Activated CD4-positive, CD25-positive, alpha-beta regulatory T cell treated with anti-CD3 and anti-CD28 coated beads, Interleukin-2, amount 50 U/mL, for 16 hours (primary cell): ENCODE data around the gene MYO10.
A peak's percentile ranks its signal among the peaks of the same experiment; 100 is the strongest.

Experiments
- DNase-seq: peaks from one replicate; pipeline ENCODE4 v3.0.0-alpha.2; 2020; ENCODE audit warnings: low read depth, low spot score

Gene MYO10

DNA sequence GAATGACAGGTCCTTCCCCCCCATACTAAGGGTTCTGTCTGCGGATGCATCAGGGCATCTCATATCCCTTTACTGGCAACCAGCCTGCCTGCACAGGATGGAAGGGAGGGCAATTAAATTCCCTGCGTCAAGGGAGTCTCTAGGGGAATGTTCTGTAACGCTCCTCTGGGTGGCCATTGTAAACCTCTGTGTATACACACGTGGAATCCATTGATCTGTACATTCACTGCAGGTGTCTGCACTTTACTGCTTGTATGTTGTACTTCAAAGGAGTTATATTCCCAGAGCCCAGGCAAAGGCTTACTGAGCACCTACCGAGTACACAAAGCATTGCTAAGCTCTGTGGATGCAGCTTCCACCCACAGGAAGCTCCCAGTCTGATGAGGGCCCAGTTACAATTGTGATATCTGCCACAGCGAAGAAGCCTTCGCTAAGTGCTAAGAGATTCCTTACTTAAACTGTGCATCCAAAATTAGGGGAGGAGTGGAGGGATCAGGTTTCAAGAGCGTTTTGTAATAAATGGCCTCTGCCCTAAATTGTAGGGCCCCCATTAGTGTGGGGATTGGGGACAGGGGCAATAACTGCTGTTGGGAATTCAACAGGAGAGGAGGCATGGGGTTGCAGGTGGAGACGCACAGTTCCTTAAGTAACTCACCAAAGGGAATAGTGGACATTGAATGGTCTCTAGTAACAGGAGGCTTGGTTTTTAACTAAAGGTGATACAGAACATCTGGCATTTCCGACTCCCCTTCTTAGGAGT, 317.8 kb downstream of the MYO10 start:
- no peak for DNase-seq

DNA sequence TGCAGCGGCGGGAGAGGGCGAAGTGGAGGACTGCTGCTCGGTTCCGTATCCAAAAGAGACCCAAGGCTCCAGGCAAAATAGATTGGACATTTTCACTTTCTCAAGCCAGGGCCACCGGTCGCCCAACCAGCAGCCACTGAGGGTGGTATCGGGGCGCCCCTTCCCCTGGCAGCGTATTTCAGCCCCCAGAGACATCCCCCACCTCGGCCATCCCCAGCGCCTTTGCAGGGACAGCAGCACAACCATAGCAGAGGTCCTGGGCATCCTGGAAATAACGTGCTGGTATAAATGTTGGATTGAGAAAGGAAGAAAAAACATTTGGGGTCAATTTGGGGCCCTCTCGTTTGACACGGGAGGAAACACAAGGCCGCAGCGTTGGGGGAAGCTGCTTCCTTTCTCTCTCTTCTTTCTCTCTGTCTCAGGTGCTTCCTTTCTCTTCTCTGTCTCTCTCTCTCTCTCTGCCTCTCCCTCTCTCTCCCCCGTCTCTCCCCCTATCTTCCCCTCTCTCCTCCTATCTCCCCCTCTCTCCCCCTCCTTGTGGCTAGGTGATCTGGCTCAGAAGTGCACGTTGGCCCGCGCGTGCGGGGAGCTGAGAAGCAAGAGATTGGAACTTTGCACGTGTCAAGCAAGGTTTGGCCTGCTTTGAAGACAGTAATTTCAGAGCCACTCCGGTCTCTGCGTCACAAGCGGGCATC, 318.7 kb downstream of the MYO10 start:
- DNase-seq = no peak

DNA sequence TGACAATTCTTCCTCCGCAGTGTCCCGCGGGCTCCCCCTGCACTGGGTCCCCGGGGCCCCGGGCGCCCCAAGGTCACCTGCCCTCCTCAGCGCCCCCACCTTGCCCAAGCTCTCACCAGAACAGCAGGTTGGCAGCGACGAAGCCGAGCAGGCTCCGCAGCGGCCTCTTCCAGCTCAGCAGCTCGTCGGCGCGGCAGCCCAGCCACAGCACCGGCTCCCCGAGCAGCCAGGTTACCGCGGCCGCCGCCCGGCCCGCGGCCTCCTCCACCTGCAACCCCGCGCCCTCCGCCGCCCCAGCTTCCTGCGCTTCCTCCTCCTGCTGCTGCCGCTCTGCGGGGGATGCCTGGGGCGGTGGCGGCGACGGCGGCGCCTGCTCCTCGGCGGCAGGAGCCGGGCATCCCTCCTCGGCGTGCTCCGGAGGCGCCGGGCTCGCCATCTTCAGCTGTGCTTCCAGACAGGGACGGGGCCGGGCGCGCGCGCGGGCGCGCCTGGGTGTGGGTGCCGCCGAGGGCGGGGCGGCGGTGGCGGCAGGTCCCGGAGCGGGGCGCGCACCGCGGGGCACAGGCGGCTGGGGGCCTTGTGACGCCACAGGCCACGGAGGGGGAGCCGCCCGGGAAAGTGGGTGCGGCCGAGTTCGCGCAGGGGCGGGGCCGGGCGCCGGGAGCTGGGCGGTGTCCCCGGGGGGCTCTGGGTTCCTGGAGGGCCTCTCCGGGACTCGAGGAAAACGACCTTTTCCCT, 319.4 kb downstream of the MYO10 start, which contains the start of gene RETREG1:
TSS of gene RETREG1 (minus strand) at position 462 of the 738 bp plus-strand sequence. CDS start at position 436, 26 bp downstream.
- DNase-seq = peak; percentile 69

DNA sequence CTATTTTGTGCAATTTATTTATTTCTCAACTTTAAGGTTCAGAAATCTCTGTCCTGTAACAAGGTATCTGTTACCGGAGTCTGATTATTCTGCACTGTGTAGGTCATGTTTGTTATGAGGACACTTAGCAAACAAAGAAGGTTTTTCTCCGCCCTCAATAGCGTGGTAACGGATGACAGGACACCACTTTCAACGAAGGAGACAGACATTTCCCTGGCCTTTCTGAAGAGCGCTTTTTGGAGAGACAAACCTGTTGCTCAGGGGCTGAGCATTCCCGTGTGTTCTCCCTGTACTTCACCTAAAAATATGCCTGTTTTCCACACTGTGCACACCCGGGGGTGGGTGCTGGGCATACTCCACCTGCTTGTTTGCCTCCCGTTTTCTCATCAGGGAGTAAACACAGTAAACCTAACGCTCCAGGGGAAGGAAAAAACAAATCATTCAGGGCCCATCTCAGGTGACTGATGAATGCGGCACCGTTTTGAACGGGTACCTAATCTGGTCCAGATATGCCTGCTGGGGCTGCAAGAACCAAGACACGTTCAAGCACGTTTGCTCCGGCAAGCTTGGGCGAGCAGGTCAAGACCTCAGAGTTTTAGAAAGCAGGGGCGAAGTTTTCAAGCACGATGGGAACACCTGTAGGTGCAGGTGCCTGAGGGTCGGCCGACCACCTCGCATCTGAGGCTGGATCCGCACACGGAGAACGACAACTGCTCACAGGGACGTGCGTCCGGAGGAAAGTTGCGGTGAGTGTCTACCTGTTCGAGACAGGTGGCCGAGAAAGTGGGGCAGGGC, 320.1 kb downstream of the MYO10 start:
- no peak for DNase-seq

DNA sequence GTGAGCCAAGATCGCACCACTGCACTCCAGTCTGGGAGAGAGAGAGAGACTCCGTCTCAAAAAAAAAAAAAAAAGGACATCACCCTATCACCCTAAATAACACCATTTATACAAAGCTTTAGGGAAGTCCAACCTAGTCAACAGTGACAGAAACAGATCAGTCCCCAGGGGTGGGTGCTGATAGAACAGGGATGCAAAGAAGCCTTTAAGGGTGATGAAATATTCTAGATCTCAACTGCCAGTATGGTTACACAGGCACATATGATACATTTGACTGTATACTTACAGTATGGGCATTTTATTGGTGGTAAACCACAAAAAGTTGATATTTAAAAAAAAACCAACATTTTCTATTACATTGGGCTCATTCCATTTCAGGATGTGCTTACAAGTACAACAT, 324.1 kb downstream of the MYO10 start:
- DNase-seq = no peak
